ENCODE results near the gene ZNF410.

- TF ChIP-seq EZH2phosphoT487 (conservative IDR thresholded peaks at IDR 0.05; ENCODE audit: low read length) (no peak), CTCF (IDR thresholded peaks at IDR 0.05; ENCODE audit: insufficient read depth, low read length, poor library complexity, severe bottlenecking) (no peak)
Observed at GRCh38 chr14:73924337-73924736, 37.7 kb downstream of the ZNF410 start.

Data from SU-DHL-6 (cell line).